ENCODE data around the gene ARHGAP4.

- no peak for TF ChIP-seq CTCF (IDR thresholded peaks at IDR 0.05)
- no peak for TF ChIP-seq POLR2A (IDR thresholded peaks at IDR 0.05)
Observed at GRCh38 chrX:153972368-153973126, 46.5 kb upstream of the ARHGAP4 start, which contains the start of gene TMEM187.

All from heart left ventricle (tissue), 13 donors.